ENCODE results near the gene ZBED6. TPM values are rescaled to one million over a fixed set of nuclear protein-coding genes. Genes with fewer than 3 reads are reported as not detected.

ZBED6 gene
- total RNA-seq, 3 donors from 2014 or later (not counting 1 experiment from before 2014, with no cell fraction given), result 36.4 to 41.3 (median 39.8) TPM

- no peaks in the 10 kb centered on the region for H3K27me3 Mint-ChIP-seq (ENCODE audit: low read depth in 2 of 2)
- H3K27ac ChIP-seq (ENCODE audit: low read length), result no peak overlapping the region
- peaks cover 0 to 5% of the 10 kb centered on the region in 2 donors for H3K4me1 Mint-ChIP-seq
- no peak for TF ChIP-seq CTCF (IDR thresholded peaks at IDR 0.05)
- no peaks in the 10 kb centered on the region for H3K9me3 ChIP-seq (ENCODE audit: control insufficient read depth, insufficient read depth, low read length)
- WGBS (ENCODE audit: insufficient coverage), result 95% methylated on average over 5 of the region's 5 CpGs
- intact Hi-C loops (cut with micrococcal nuclease), result no loop called here
- no peaks in the 10 kb centered on the region for H3K27me3 ChIP-seq (ENCODE audit: control insufficient read depth, insufficient read depth, low read length)
- H3K9me3 Mint-ChIP-seq, result no peaks in the 10 kb centered on the region
- H3K36me3 ChIP-seq (ENCODE audit: control insufficient read depth, insufficient read depth, low read length), result peaks cover 68% of the 10 kb centered on the region
- H3K4me3 ChIP-seq (ENCODE audit: low read length), result no peak overlapping the region
- ATAC-seq, result no peak
- no peak overlapping the region for H3K27ac Mint-ChIP-seq
- H3K4me1 ChIP-seq (ENCODE audit: control insufficient read depth, insufficient read depth, low read length), result no peaks in the 10 kb centered on the region
- H3K36me3 Mint-ChIP-seq, result peaks cover 12% of the 10 kb centered on the region
- H3K4me3 Mint-ChIP-seq, result no peak overlapping the region
- no peak for DNase-seq
Measured at GRCh38 chr1:203839081-203839480, 43.7 kb downstream of the ZBED6 start.

GRCh38 chr1:203840208-203840808 lies 44.9 kb downstream of the ZBED6 start:
- Mint-ChIP-seq H3K27me3 (ENCODE audit: low read depth in 2 of 2) (no peaks in the 10 kb centered on the region), H3K4me3 (no peak overlapping the region), H3K36me3 (peaks cover 12% of the 10 kb centered on the region), H3K4me1 (peaks cover 0 to 5% of the 10 kb centered on the region in 2 donors), H3K9me3 (no peaks in the 10 kb centered on the region), H3K27ac (no peak overlapping the region)
- no peaks in the 10 kb centered on the region for H3K4me1 ChIP-seq (ENCODE audit: control insufficient read depth, insufficient read depth, low read length)
- intact Hi-C loops (cut with micrococcal nuclease), result no loop called here
- no peaks in the 10 kb centered on the region for H3K27me3 ChIP-seq (ENCODE audit: control insufficient read depth, insufficient read depth, low read length)
- H3K36me3 ChIP-seq (ENCODE audit: control insufficient read depth, insufficient read depth, low read length), result peaks cover 65% of the 10 kb centered on the region
- H3K9me3 ChIP-seq (ENCODE audit: control insufficient read depth, insufficient read depth, low read length), result no peaks in the 10 kb centered on the region
- no peak overlapping the region for H3K4me3 ChIP-seq (ENCODE audit: low read length)
- no peak overlapping the region for H3K27ac ChIP-seq (ENCODE audit: low read length)
- ATAC-seq, result no peak
- TF ChIP-seq CTCF (IDR thresholded peaks at IDR 0.05), result no peak
- no peak for DNase-seq
- 95% methylated on average over 4 of the region's 4 CpGs for WGBS (ENCODE audit: insufficient coverage)

GRCh38 chr1:203842559-203842876 lies 47.1 kb downstream of the ZBED6 start:
- no peaks in the 10 kb centered on the region for H3K27me3 ChIP-seq (ENCODE audit: control insufficient read depth, insufficient read depth, low read length)
- Mint-ChIP-seq H3K27ac (no peak overlapping the region), H3K4me3 (no peak overlapping the region), H3K9me3 (no peaks in the 10 kb centered on the region), H3K27me3 (ENCODE audit: low read depth in 2 of 2) (no peaks in the 10 kb centered on the region), H3K4me1 (peaks cover 4 to 5% of the 10 kb centered on the region in 2 donors), H3K36me3 (peaks cover 15% of the 10 kb centered on the region)
- ATAC-seq (no peak), DNase-seq (no peak)
- no peaks in the 10 kb centered on the region for H3K4me1 ChIP-seq (ENCODE audit: control insufficient read depth, insufficient read depth, low read length)
- no peaks in the 10 kb centered on the region for H3K9me3 ChIP-seq (ENCODE audit: control insufficient read depth, insufficient read depth, low read length)
- intact Hi-C loops (cut with micrococcal nuclease), result no loop called here
- peaks cover 55% of the 10 kb centered on the region for H3K36me3 ChIP-seq (ENCODE audit: control insufficient read depth, insufficient read depth, low read length)
- no peak overlapping the region for H3K27ac ChIP-seq (ENCODE audit: low read length)
- no CpG with 5 or more reads among the region's 2 CpGs for WGBS (ENCODE audit: insufficient coverage)
- TF ChIP-seq CTCF (IDR thresholded peaks at IDR 0.05), result no peak
- H3K4me3 ChIP-seq (ENCODE audit: low read length), result no peak overlapping the region

- no peak for TF ChIP-seq CTCF (IDR thresholded peaks at IDR 0.05)
- WGBS (ENCODE audit: insufficient coverage), result 100% methylated on average over 1 of the region's 1 CpG
- ATAC-seq, result no peak
- H3K9me3 Mint-ChIP-seq, result no peaks in the 10 kb centered on the region
- H3K27ac ChIP-seq (ENCODE audit: low read length), result no peak overlapping the region
- H3K4me3 ChIP-seq (ENCODE audit: low read length), result no peak overlapping the region
- peak overlapping the region in 1 of 2 donors; percentile 46 for H3K27ac Mint-ChIP-seq
- no peak for DNase-seq
- no peaks in the 10 kb centered on the region for H3K4me1 ChIP-seq (ENCODE audit: control insufficient read depth, insufficient read depth, low read length)
- intact Hi-C loops (cut with micrococcal nuclease), result no loop called here
- peaks cover 0 to 5% of the 10 kb centered on the region in 2 donors for H3K4me1 Mint-ChIP-seq
- H3K27me3 ChIP-seq (ENCODE audit: control insufficient read depth, insufficient read depth, low read length), result no peaks in the 10 kb centered on the region
- peaks cover 6% of the 10 kb centered on the region for H3K36me3 Mint-ChIP-seq
- H3K4me3 Mint-ChIP-seq, result no peak overlapping the region
- no peaks in the 10 kb centered on the region for H3K27me3 Mint-ChIP-seq (ENCODE audit: low read depth in 2 of 2)
- H3K36me3 ChIP-seq (ENCODE audit: control insufficient read depth, insufficient read depth, low read length), result peaks cover 54% of the 10 kb centered on the region
- H3K9me3 ChIP-seq (ENCODE audit: control insufficient read depth, insufficient read depth, low read length), result no peaks in the 10 kb centered on the region
Measured at GRCh38 chr1:203843435-203843834, 48.0 kb downstream of the ZBED6 start.

All from natural killer cell (primary cell).